C4-2B (cell line): ENCODE data around the gene PTH1R.

ENCODE experiments used
- ZFX ChIP-seq: fragments of 450-650 bp; IDR thresholded peaks from 2 replicates; pipeline ENCODE4 v1.6.1; 2017
- TF ChIP-seq, protein P1 (sequence below): fragments of 450-650 bp; conservative IDR thresholded peaks from 2 replicates; pipeline ENCODE4 v1.5.1; 2017; ENCODE audit warnings: mild to moderate bottlenecking

- TF ChIP-seq, protein P1, sequence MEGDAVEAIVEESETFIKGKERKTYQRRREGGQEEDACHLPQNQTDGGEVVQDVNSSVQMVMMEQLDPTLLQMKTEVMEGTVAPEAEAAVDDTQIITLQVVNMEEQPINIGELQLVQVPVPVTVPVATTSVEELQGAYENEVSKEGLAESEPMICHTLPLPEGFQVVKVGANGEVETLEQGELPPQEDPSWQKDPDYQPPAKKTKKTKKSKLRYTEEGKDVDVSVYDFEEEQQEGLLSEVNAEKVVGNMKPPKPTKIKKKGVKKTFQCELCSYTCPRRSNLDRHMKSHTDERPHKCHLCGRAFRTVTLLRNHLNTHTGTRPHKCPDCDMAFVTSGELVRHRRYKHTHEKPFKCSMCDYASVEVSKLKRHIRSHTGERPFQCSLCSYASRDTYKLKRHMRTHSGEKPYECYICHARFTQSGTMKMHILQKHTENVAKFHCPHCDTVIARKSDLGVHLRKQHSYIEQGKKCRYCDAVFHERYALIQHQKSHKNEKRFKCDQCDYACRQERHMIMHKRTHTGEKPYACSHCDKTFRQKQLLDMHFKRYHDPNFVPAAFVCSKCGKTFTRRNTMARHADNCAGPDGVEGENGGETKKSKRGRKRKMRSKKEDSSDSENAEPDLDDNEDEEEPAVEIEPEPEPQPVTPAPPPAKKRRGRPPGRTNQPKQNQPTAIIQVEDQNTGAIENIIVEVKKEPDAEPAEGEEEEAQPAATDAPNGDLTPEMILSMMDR = no peak
- TF ChIP-seq ZFX = peak; percentile 35; the same call in 1 of the 2 replicates
Measured at GRCh38 chr3:46867550-46867898, 10.0 kb upstream of the PTH1R start.
